Ascending aorta (tissue), 2 donors: ENCODE measurements around the gene NEBL. TPM values are rescaled to one million over a fixed set of nuclear protein-coding genes. Genes with fewer than 3 reads are reported as not detected.

ENCODE experiments used
- DNase-seq, 2 donors: peaks; one replicate each; pipeline ENCODE4 v3.0.0-alpha.2; 2019; ENCODE audit warnings: low spot score in 2 of 2
- H3K27ac ChIP-seq, 2 donors: fragments of 200-600 bp; sonication (generic); one replicate each; pipeline ENCODE4 v1.5.1; 2016 to 2017; ENCODE audit warnings: mild to moderate bottlenecking in 1 of 2
- H3K27me3 ChIP-seq: fragments of 200-600 bp; sonication (generic); one replicate; pipeline ENCODE4 v1.5.1; 2017
- H3K36me3 ChIP-seq, 2 donors: fragments of 200-600 bp; sonication (generic); one replicate each; pipeline ENCODE4 v1.5.1; 2016
- H3K4me1 ChIP-seq, 2 donors: fragments of 200-600 bp; sonication (generic); one replicate each; pipeline ENCODE4 v1.5.1; 2016 to 2017; ENCODE audit warnings: mild to moderate bottlenecking in 1 of 2
- H3K4me3 ChIP-seq, 2 donors: fragments of 200-600 bp; sonication (generic); one replicate each; pipeline ENCODE4 v1.5.1; 2016 to 2017; ENCODE audit warnings: mild to moderate bottlenecking in 1 of 2
- H3K9me3 ChIP-seq, 2 donors: fragments of 200-600 bp; sonication (generic); one replicate each; pipeline ENCODE4 v1.5.1; 2016
- CTCF ChIP-seq, 3 experiments: fragments of 200-600 bp in 2 of 3; fragments of 450-650 bp in 1 of 3; sonication (generic) in 2 of 3; IDR thresholded peaks; one replicate each; pipeline ENCODE4 v1.5.1; 2016 to 2019; ENCODE audit warnings: antibody characterized with exemption in 3 of 3, mild to moderate bottlenecking in 1 of 3, moderate library complexity in 1 of 3
- intact Hi-C: fragments of 100-400 bp; cut with DNase I; formaldehyde crosslinking; loops from one replicate; pipeline ENCODE4 v1.15.1; 2023
- total RNA-seq: library from RNA; depleted of rRNA; stranded (reverse); fragments of >200 nt; gene quantifications from one replicate; pipeline ENCODE4 v1.1.0, GENCODE V29; 2016

NEBL gene
- total RNA-seq, 1 donor from 2014 or later = 0.21 TPM

DNA sequence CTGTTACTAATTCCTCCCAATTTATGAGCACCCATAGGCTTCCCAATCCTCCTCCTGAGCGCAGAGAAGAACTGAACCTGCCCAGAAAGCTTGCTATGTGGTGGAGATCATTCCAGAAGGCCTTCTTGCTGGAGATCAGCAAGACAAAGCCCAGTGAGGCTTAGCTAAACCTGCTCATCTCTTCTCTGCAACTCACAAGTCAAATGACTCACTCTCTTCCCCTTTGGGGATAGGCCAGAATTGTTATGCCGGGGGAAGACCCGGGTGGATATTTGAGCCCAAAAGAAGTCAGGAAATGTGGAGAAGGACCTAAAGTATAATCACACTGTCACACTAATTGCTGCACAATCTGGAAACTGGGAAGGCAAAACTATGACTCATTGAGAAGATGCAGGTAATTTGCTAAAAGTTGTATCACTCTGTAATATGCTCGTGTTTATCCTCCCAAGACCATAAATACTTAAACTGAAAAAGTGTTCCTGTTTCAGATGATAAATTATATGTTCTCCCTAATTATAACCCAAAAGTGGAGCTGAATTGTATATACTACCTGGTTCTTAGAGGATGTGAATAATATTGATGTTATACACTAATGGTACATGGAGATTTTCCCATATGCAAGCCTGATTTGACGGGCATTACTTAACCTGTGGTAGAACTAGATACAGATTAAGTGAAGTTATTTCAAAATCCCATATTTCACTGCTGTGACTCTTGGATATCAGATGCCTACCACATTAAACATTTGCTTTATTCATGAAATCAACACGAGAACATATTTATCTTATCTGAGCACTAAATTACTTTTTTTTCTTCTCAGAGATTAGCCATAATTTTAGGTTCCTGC is 6.4 kb downstream of the NEBL start:
- TF ChIP-seq CTCF (IDR thresholded peaks at IDR 0.05) = no peak
- H3K36me3 ChIP-seq = no peaks in the 10 kb centered on the region
- H3K9me3 ChIP-seq = no peaks in the 10 kb centered on the region
- DNase-seq = no peak
- no peaks in the 10 kb centered on the region for H3K4me1 ChIP-seq
- no peak overlapping the region for H3K4me3 ChIP-seq
- intact Hi-C loops = no loop called here
- no peak overlapping the region for H3K27ac ChIP-seq
- H3K27me3 ChIP-seq = no peaks in the 10 kb centered on the region

GRCh38 chr10:20890009-20890408 is 7.1 kb downstream of the NEBL start:
- H3K4me1 ChIP-seq = no peaks in the 10 kb centered on the region
- TF ChIP-seq CTCF (IDR thresholded peaks at IDR 0.05) = no peak
- H3K9me3 ChIP-seq = no peaks in the 10 kb centered on the region
- DNase-seq = no peak
- no peak overlapping the region for H3K4me3 ChIP-seq
- intact Hi-C loops = no loop called here
- H3K36me3 ChIP-seq = no peaks in the 10 kb centered on the region
- H3K27me3 ChIP-seq = no peaks in the 10 kb centered on the region
- H3K27ac ChIP-seq = no peak overlapping the region

- Histone ChIP-seq H3K27me3 (no peaks in the 10 kb centered on the region), H3K9me3 (no peaks in the 10 kb centered on the region), H3K36me3 (no peaks in the 10 kb centered on the region), H3K4me3 (no peak overlapping the region), H3K4me1 (no peaks in the 10 kb centered on the region), H3K27ac (no peak overlapping the region)
- DNase-seq = no peak
- TF ChIP-seq CTCF (IDR thresholded peaks at IDR 0.05) = no peak
- intact Hi-C loops = no loop called here
Observed at GRCh38 chr10:20888620-20889330, 8.3 kb downstream of the NEBL start.

DNA sequence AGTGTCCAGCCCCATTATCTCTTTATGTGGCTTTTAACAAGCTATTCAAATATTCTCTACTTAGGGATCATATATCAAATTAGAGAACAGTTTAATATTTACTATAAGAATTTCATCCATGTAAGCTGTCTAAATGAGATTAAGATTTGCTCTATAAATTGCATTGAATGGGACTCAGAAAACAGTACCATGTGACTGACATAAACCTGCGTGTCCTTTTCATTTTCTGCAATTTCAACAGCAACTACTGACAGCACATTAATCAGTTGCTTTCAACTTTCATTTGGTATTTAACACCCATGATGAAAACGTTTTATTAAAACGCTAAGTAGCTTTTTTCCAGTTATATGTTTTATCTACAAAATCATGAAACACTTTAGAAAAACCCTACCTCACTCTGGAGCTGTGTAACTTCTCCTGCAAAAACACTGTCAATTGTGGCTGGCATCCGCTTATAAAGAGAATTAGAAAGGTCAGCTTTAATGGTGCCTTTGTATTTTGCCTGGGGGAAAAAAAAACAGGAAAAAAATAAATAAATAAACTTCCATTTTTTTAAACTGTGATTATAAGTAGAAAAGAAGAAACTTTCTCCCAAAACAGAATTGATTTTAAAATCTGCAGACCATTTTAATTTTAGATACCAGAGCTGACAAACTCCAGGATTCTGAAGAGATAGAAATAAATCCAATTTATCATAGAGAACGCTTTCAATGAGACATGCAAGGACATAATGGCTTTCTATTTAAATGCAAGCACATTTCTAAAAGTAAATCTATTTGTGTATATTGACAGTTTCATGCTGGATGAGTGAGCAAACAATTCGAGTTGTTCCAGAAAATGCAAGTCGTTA is 9.2 kb downstream of the NEBL start:
- H3K27me3 ChIP-seq = no peaks in the 10 kb centered on the region
- no peak overlapping the region for H3K4me3 ChIP-seq
- no peaks in the 10 kb centered on the region for H3K4me1 ChIP-seq
- H3K9me3 ChIP-seq = no peaks in the 10 kb centered on the region
- H3K36me3 ChIP-seq = no peaks in the 10 kb centered on the region
- intact Hi-C loops = no loop called here
- TF ChIP-seq CTCF (IDR thresholded peaks at IDR 0.05) = no peak
- DNase-seq = no peak
- no peak overlapping the region for H3K27ac ChIP-seq

GRCh38 chr10:20885678-20886077 is 11.4 kb downstream of the NEBL start:
- Histone ChIP-seq H3K4me3 (no peak overlapping the region), H3K9me3 (no peaks in the 10 kb centered on the region), H3K27ac (no peak overlapping the region), H3K27me3 (no peaks in the 10 kb centered on the region), H3K36me3 (no peaks in the 10 kb centered on the region), H3K4me1 (no peaks in the 10 kb centered on the region)
- no peak for TF ChIP-seq CTCF (IDR thresholded peaks at IDR 0.05)
- DNase-seq = no peak
- intact Hi-C loops = no loop called here
